HepG2 (cell line): ENCODE measurements around the gene CTNNBIP1. TPM values are rescaled to one million over a fixed set of nuclear protein-coding genes. Genes with fewer than 3 reads are reported as not detected.

ENCODE experiments used
- DDIT3 ChIP-seq: sonication (generic); formaldehyde crosslinking; IDR thresholded peaks from 2 replicates; pipeline ENCODE4 v1.4.0; 2020; ENCODE audit warnings: mild to moderate bottlenecking, missing genetic modification reagents
- DPF2 ChIP-seq: sonication (generic); formaldehyde crosslinking; IDR thresholded peaks from 2 replicates; pipeline ENCODE4 v1.4.0; 2020; ENCODE audit warnings: mild to moderate bottlenecking, low read depth, missing genetic modification reagents, borderline replicate concordance
- HNRNPK ChIP-seq: fragments of 200-400 bp; formaldehyde crosslinking; IDR thresholded peaks from 2 replicates; pipeline ENCODE4 v1.6.1; 2018; ENCODE audit warnings: low read length, low read depth, moderate library complexity, mild to moderate bottlenecking; ENCODE audit not compliant: poor library complexity, severe bottlenecking
- HNRNPL ChIP-seq: fragments of 200-400 bp; formaldehyde crosslinking; IDR thresholded peaks from 2 replicates; pipeline ENCODE4 v1.6.1; 2017; ENCODE audit warnings: mild to moderate bottlenecking, low read depth, low read length
- ISL2 ChIP-seq: sonication (generic); formaldehyde crosslinking; IDR thresholded peaks from 2 replicates; pipeline ENCODE4 v1.5.0; 2020; ENCODE audit warnings: missing genetic modification reagents
- KDM4B ChIP-seq: sonication (generic); formaldehyde crosslinking; IDR thresholded peaks from 2 replicates; pipeline ENCODE4 v1.4.0; 2020; ENCODE audit warnings: missing genetic modification reagents
- MZF1 ChIP-seq: sonication (generic); formaldehyde crosslinking; IDR thresholded peaks from 2 replicates; pipeline ENCODE4 v1.8.1; 2023; ENCODE audit warnings: mild to moderate bottlenecking, missing genetic modification reagents, borderline replicate concordance
- NFKB2 ChIP-seq: sonication (generic); formaldehyde crosslinking; IDR thresholded peaks from 2 replicates; pipeline ENCODE4 v1.4.0; 2020; ENCODE audit warnings: missing genetic modification reagents, borderline replicate concordance
- NR2F6 ChIP-seq, 2 experiments: IDR thresholded peaks; 2 replicates each; pipeline ENCODE4 v1.6.1; 2016; ENCODE audit warnings: antibody characterized with exemption in 1 of 2, mild to moderate bottlenecking in 1 of 2
- POLR2A ChIP-seq, 2 experiments: IDR thresholded peaks; 2 replicates each; pipeline ENCODE4 v1.6.1; 2011; ENCODE audit warnings: low read depth in 2 of 2, low read length in 2 of 2, mild to moderate bottlenecking in 1 of 2, moderate library complexity in 1 of 2; ENCODE audit not compliant: insufficient read depth in 1 of 2
- RBAK ChIP-seq: sonication (generic); formaldehyde crosslinking; IDR thresholded peaks from 2 replicates; pipeline ENCODE4 v1.5.1; 2020; ENCODE audit warnings: mild to moderate bottlenecking, missing genetic modification reagents
- SAP130 ChIP-seq: IDR thresholded peaks from 2 replicates; pipeline ENCODE4 v1.6.1; 2016; ENCODE audit warnings: low read depth
- SMARCE1 ChIP-seq: fragments of 450-650 bp; IDR thresholded peaks from 2 replicates; pipeline ENCODE4 v1.6.1; 2017; ENCODE audit warnings: borderline replicate concordance
- SNRNP70 ChIP-seq: fragments of 200-400 bp; formaldehyde crosslinking; IDR thresholded peaks from 2 replicates; pipeline ENCODE4 v1.6.1; 2017; ENCODE audit warnings: mild to moderate bottlenecking, low read depth, low read length, moderate library complexity
- SP5 ChIP-seq: IDR thresholded peaks from 2 replicates; pipeline ENCODE4 v1.6.1; 2016; ENCODE audit warnings: low read depth, borderline replicate concordance
- XRCC5 ChIP-seq: fragments of 200-400 bp; formaldehyde crosslinking; optimal IDR thresholded peaks from 2 replicates; pipeline ENCODE3; 2017; ENCODE audit warnings: mild to moderate bottlenecking, low read length
- ZBTB1 ChIP-seq: sonication (generic); formaldehyde crosslinking; IDR thresholded peaks from 2 replicates; pipeline ENCODE4 v1.4.0; 2020; ENCODE audit warnings: missing genetic modification reagents, borderline replicate concordance
- ZNF276 ChIP-seq: sonication (generic); formaldehyde crosslinking; IDR thresholded peaks from 2 replicates; pipeline ENCODE4 v1.4.0; 2020; ENCODE audit warnings: mild to moderate bottlenecking, low read depth, missing genetic modification reagents
- ZNF432 ChIP-seq: sonication (generic); formaldehyde crosslinking; IDR thresholded peaks from 2 replicates; pipeline ENCODE4 v1.5.0; 2020; ENCODE audit warnings: missing genetic modification reagents, mild to moderate bottlenecking, borderline replicate concordance
- ZNF772 ChIP-seq: sonication (generic); formaldehyde crosslinking; IDR thresholded peaks from 2 replicates; pipeline ENCODE4 v1.5.0; 2020; ENCODE audit warnings: mild to moderate bottlenecking, missing genetic modification reagents
- polyA plus RNA-seq, 8 experiments: library from polyadenylated mRNA; depleted of rRNA in 3 of 8; stranded (reverse) in 7 of 8; unstranded in 1 of 8; fragments of >200 nt; fragmentation: Illumina TruSeq in 4 of 8; extraction: Trizol in 4 of 8; gene quantifications; 2 replicates each; pipeline versions ENCODE4 v1.2.1 to v1.2.3, GENCODE V29; 2011 to 2016; ENCODE audit warnings: low read depth in 4 of 8, missing spikeins in 1 of 8, mixed read lengths in 1 of 8; ENCODE audit not compliant: insufficient read depth in 1 of 8
- total RNA-seq, 5 experiments: library from RNA; depleted of rRNA; stranded (reverse); fragments of >200 nt; fragmentation: Illumina TruSeq; extraction: Trizol; gene quantifications; 2 replicates each; pipeline ENCODE4 v1.2.3, GENCODE V29; 2016; ENCODE audit warnings: low read depth in 1 of 5
- TF ChIP-seq, protein P1 (sequence below): sonication (generic); IDR thresholded peaks from 2 replicates; pipeline ENCODE4 v1.6.1; 2016; ENCODE audit warnings: low read depth, borderline replicate concordance
- TF ChIP-seq, protein P2 (sequence below): sonication (generic); formaldehyde crosslinking; IDR thresholded peaks from 2 replicates; pipeline ENCODE4 v1.4.0; 2020; ENCODE audit warnings: missing genetic modification reagents, borderline replicate concordance
- TF ChIP-seq, protein P3 (sequence below): sonication (generic); formaldehyde crosslinking; IDR thresholded peaks from 2 replicates; pipeline ENCODE4 v1.5.1; 2020; ENCODE audit warnings: mild to moderate bottlenecking, missing genetic modification reagents, borderline replicate concordance

Gene CTNNBIP1
- total and polyA plus RNA-seq, 2 of the 13 experiments (the other 11 are each of a cell fraction or from before 2014, with no cell fraction given), result 71.7 to 83.0 TPM

GRCh38 chr1:9901148-9902059 lies 8.7 kb downstream of the CTNNBIP1 start (continued):
- TF ChIP-seq ZNF772 (CRISPR knock-in tag) (peak; percentile 38; the same call in 1 of the 2 replicates), SMARCE1 (no peak), SNRNP70 (no peak), XRCC5 (peak; percentile 42), ZNF432 (CRISPR knock-in tag) (no peak), DPF2 (CRISPR knock-in tag) (no peak), ISL2 (CRISPR knock-in tag) (no peak), SAP130 (peak; percentile 58; the same call in 1 of the 2 replicates), ZNF276 (CRISPR knock-in tag) (no peak), NFKB2 (CRISPR knock-in tag) (no peak), ZBTB1 (CRISPR knock-in tag) (no peak), HNRNPK (no peak), NR2F6 (IDR thresholded peaks at IDR 0.05) (no peak), NR2F6 (CRISPR knock-in tag; IDR thresholded peaks at IDR 0.05) (peak; percentile 18; the same call in 1 of the 2 replicates), MZF1 (CRISPR knock-in tag) (no peak), SP5 (CRISPR knock-in tag) (peak; percentile 78), KDM4B (CRISPR knock-in tag) (no peak), POLR2A (IDR thresholded peaks at IDR 0.05; ENCODE audit: insufficient read depth in 1 of 2, low read depth in 2 of 2, low read length in 2 of 2) (0 out of 4 replicates have a peak, but pooled peaks of 1 of the 2 experiments have one; percentile 23), DDIT3 (CRISPR knock-in tag) (no peak), HNRNPL (0 out of 2 replicates have a peak, but pooled peaks have one; percentile 64), RBAK (no peak)
- TF ChIP-seq, protein P1, sequence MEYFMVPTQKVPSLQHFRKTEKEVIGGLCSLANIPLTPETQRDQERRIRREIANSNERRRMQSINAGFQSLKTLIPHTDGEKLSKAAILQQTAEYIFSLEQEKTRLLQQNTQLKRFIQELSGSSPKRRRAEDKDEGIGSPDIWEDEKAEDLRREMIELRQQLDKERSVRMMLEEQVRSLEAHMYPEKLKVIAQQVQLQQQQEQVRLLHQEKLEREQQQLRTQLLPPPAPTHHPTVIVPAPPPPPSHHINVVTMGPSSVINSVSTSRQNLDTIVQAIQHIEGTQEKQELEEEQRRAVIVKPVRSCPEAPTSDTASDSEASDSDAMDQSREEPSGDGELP, result peak; percentile 87; the same call in 1 of the 2 replicates
- TF ChIP-seq, protein P2, sequence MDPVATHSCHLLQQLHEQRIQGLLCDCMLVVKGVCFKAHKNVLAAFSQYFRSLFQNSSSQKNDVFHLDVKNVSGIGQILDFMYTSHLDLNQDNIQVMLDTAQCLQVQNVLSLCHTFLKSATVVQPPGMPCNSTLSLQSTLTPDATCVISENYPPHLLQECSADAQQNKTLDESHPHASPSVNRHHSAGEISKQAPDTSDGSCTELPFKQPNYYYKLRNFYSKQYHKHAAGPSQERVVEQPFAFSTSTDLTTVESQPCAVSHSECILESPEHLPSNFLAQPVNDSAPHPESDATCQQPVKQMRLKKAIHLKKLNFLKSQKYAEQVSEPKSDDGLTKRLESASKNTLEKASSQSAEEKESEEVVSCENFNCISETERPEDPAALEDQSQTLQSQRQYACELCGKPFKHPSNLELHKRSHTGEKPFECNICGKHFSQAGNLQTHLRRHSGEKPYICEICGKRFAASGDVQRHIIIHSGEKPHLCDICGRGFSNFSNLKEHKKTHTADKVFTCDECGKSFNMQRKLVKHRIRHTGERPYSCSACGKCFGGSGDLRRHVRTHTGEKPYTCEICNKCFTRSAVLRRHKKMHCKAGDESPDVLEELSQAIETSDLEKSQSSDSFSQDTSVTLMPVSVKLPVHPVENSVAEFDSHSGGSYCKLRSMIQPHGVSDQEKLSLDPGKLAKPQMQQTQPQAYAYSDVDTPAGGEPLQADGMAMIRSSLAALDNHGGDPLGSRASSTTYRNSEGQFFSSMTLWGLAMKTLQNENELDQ (CRISPR knock-in tag), result no peak
- TF ChIP-seq, protein P3, sequence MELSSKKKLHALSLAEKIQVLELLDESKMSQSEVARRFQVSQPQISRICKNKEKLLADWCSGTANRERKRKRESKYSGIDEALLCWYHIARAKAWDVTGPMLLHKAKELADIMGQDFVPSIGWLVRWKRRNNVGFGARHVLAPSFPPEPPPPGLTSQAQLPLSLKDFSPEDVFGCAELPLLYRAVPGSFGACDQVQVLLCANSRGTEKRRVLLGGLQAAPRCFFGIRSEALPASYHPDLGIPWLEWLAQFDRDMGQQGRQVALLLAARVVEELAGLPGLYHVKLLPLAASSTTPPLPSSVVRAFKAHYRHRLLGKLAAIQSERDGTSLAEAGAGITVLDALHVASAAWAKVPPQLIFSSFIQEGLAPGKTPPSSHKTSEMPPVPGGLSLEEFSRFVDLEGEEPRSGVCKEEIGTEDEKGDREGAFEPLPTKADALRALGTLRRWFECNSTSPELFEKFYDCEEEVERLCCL (CRISPR knock-in tag), result no peak
